Endodermal cell (in vitro differentiated cells): ENCODE data around the gene DYRK1A. TPM values are rescaled to one million over a fixed set of nuclear protein-coding genes. Genes with fewer than 3 reads are reported as not detected.

Source experiments
- DNase-seq: peaks from one replicate; pipeline ENCODE4 v3.0.0-alpha.2; 2017
- H3K27ac ChIP-seq: 2 replicates; pipeline ENCODE4 v1.5.1; 2013; ENCODE audit warnings: mild to moderate bottlenecking, low read depth, low read length, moderate library complexity
- H3K27me3 ChIP-seq: 2 replicates; pipeline ENCODE4 v1.6.1; 2013; ENCODE audit warnings: mild to moderate bottlenecking, low read length, moderate library complexity; ENCODE audit not compliant: insufficient read depth, control insufficient read depth, poor library complexity, severe bottlenecking
- H3K36me3 ChIP-seq: 2 replicates; pipeline ENCODE4 v1.7.0; 2013; ENCODE audit warnings: mild to moderate bottlenecking, low read length, moderate library complexity; ENCODE audit not compliant: control insufficient read depth, insufficient read depth
- H3K4me1 ChIP-seq: one replicate; pipeline ENCODE4 v1.7.0; 2013; ENCODE audit warnings: low read length; ENCODE audit not compliant: control insufficient read depth, insufficient read depth
- H3K4me3 ChIP-seq: 2 replicates; pipeline ENCODE4 v1.5.1; 2013; ENCODE audit warnings: mild to moderate bottlenecking, low read length, moderate library complexity
- H3K9ac ChIP-seq: 2 replicates; pipeline ENCODE4 v1.6.1; 2013; ENCODE audit warnings: mild to moderate bottlenecking, low read length, moderate library complexity; ENCODE audit not compliant: poor library complexity, severe bottlenecking; ENCODE audit errors: extremely low read depth
- H3K9me3 ChIP-seq: 2 replicates; pipeline ENCODE4 v1.6.1; 2013; ENCODE audit warnings: mild to moderate bottlenecking, low read length, moderate library complexity; ENCODE audit not compliant: control insufficient read depth
- H3K27ac Mint-ChIP-seq: 2 replicates; pipeline ENCODE4 v1.8.0; 2020; ENCODE audit warnings: mixed read lengths
- H3K27me3 Mint-ChIP-seq: 2 replicates; pipeline ENCODE4 v1.8.0; 2021; ENCODE audit warnings: mild to moderate bottlenecking, mixed read lengths; ENCODE audit not compliant: insufficient read depth
- H3K36me3 Mint-ChIP-seq: 2 replicates; pipeline ENCODE4 v1.8.0; 2020; ENCODE audit warnings: low read depth, mixed read lengths
- H3K4me1 Mint-ChIP-seq: 2 replicates; pipeline ENCODE4 v1.8.0; 2020; ENCODE audit warnings: mixed read lengths
- H3K4me3 Mint-ChIP-seq: 2 replicates; pipeline ENCODE4 v1.8.0; 2020; ENCODE audit warnings: mild to moderate bottlenecking, moderate library complexity, mixed read lengths
- H3K9me3 Mint-ChIP-seq: 2 replicates; pipeline ENCODE4 v1.8.0; 2020; ENCODE audit warnings: mild to moderate bottlenecking, mixed read lengths
- CTCF ChIP-seq: fragments of 200-600 bp; sonication (generic); conservative IDR thresholded peaks from 2 replicates; pipeline ENCODE4 v1.5.0; 2021; ENCODE audit warnings: antibody characterized with exemption, mild to moderate bottlenecking
- WGBS, 2 experiments: methylation state at CpG; one replicate each; pipeline versions ENCODE4 v1.1.5 to v1.1.7; 2013; ENCODE audit warnings: missing lambda C conversion rate in 2 of 2, mixed read lengths in 1 of 2; ENCODE audit not compliant: insufficient coverage in 1 of 2, insufficient read length in 1 of 2; 5-methylcytosine and 5-hydroxymethylcytosine counted together
- total RNA-seq, 2 donors: library from RNA; stranded (reverse); fragmentation: NEBNext Ultra II Directional in 1 of 2; extraction: Animal tissue kit (Norgen Biotek cat#: 25700) in 1 of 2; gene quantifications; 2 replicates in 1 of 2; 3 replicates in 1 of 2; pipeline ENCODE4 v1.2.1, GENCODE V29; 2021

Gene DYRK1A
- total RNA-seq, 2 donors from 2014 or later = 73.9 to 75.2 TPM

DNA sequence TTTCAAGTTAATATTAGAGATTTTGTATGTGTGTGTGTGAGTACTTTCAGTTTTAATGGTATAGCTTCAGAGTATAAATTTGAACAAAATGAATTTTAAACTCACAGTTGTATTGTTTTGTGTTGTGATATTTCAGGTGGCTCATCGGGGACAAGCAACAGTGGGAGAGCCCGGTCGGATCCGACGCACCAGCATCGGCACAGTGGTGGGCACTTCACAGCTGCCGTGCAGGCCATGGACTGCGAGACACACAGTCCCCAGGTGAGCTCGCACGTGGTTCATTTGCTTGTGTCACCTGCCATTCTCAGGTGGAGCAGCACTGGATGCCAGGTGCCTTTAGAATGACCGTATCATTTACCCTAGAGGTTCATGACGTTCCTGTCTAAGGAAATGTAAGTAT is 139.4 kb downstream of the DYRK1A start:
- peaks cover 54% of the 10 kb centered on the region for H3K36me3 Mint-ChIP-seq
- Histone ChIP-seq H3K9me3 (peaks cover 6% of the 10 kb centered on the region), H3K27ac (no peak overlapping the region), H3K9ac (no peak overlapping the region), H3K4me1 (no peaks in the 10 kb centered on the region), H3K4me3 (no peak overlapping the region), H3K27me3 (no peaks in the 10 kb centered on the region), H3K36me3 (peaks cover 88% of the 10 kb centered on the region)
- H3K27ac Mint-ChIP-seq = no peak overlapping the region
- peaks cover 6% of the 10 kb centered on the region for H3K4me1 Mint-ChIP-seq
- no peak for DNase-seq
- H3K9me3 Mint-ChIP-seq = peaks cover 3% of the 10 kb centered on the region
- TF ChIP-seq CTCF = no peak
- 94 to 95% methylated on average over 12 of the region's 12 CpGs for WGBS, 2 experiments
- no peaks in the 10 kb centered on the region for H3K27me3 Mint-ChIP-seq
- no peak overlapping the region for H3K4me3 Mint-ChIP-seq

- Histone ChIP-seq H3K27ac (no peak overlapping the region), H3K27me3 (no peaks in the 10 kb centered on the region), H3K4me1 (no peaks in the 10 kb centered on the region), H3K36me3 (peaks cover 98% of the 10 kb centered on the region), H3K9me3 (peaks cover 5% of the 10 kb centered on the region), H3K4me3 (no peak overlapping the region), H3K9ac (no peak overlapping the region)
- Mint-ChIP-seq H3K27me3 (no peaks in the 10 kb centered on the region), H3K27ac (no peak overlapping the region), H3K9me3 (no peaks in the 10 kb centered on the region), H3K36me3 (peaks cover 58% of the 10 kb centered on the region), H3K4me3 (no peak overlapping the region), H3K4me1 (peaks cover 6% of the 10 kb centered on the region)
- 88 to 96% methylated on average over 3 of the region's 3 CpGs for WGBS, 2 experiments
- TF ChIP-seq CTCF = no peak
- DNase-seq = no peak
Observed at GRCh38 chr21:37507716-37508115, 141.1 kb downstream of the DYRK1A start.

GRCh38 chr21:37508341-37508740 is 141.8 kb downstream of the DYRK1A start:
- 89 to 94% methylated on average over 8 to 10 of the region's 10 CpGs for WGBS, 2 experiments
- H3K27ac Mint-ChIP-seq = no peak overlapping the region
- H3K9me3 Mint-ChIP-seq = no peaks in the 10 kb centered on the region
- no peak overlapping the region for H3K27ac ChIP-seq
- H3K9ac ChIP-seq = no peak overlapping the region
- H3K4me1 Mint-ChIP-seq = peaks cover 9% of the 10 kb centered on the region
- peaks cover 57% of the 10 kb centered on the region for H3K36me3 Mint-ChIP-seq
- H3K27me3 ChIP-seq = no peaks in the 10 kb centered on the region
- no peaks in the 10 kb centered on the region for H3K9me3 ChIP-seq
- no peak for DNase-seq
- TF ChIP-seq CTCF = no peak
- H3K36me3 ChIP-seq = peaks cover 97% of the 10 kb centered on the region
- no peaks in the 10 kb centered on the region for H3K27me3 Mint-ChIP-seq
- H3K4me3 Mint-ChIP-seq = no peak overlapping the region
- H3K4me3 ChIP-seq = no peak overlapping the region
- H3K4me1 ChIP-seq = no peaks in the 10 kb centered on the region
